IMR-90 (cell line): Measurements from ENCODE around the gene PLEKHG7. TPM values are rescaled to one million over a fixed set of nuclear protein-coding genes. Genes with fewer than 3 reads are reported as not detected.

Experiments used
- ATAC-seq: fragments of 200-7000 bp; cut with Tn5 transposase; 2 replicates; pipeline ENCODE4 v1.9.1; 2020; ENCODE audit warnings: low read depth, mild to moderate bottlenecking, moderate library complexity
- BruUV-seq: library from RNA; stranded (reverse); fragments of 400-500 nt; replicated peaks from 2 replicates; lab custom pipeline; 2021; lab: Mats Ljungman, UMichigan
- CTCF ChIA-PET: fragments of 300-600 bp; formaldehyde crosslinking; extraction: SDS; loops from one replicate; lab custom pipeline; 2021; ENCODE audit warnings: antibody characterized with exemption; lab: Yijun Ruan, JAX
- POLR2A ChIA-PET: fragments of 300-600 bp; sonication (Branson Sonifier 250); formaldehyde crosslinking; loops from one replicate; lab custom pipeline; 2022; ENCODE audit warnings: antibody characterized with exemption; ENCODE audit not compliant: unreplicated experiment; lab: Charles Lee
- DNase-seq: peaks from one replicate; pipeline ENCODE4 v3.0.0; 2013
- H2AFZ ChIP-seq: replicated peaks from 2 replicates; pipeline ENCODE3; 2013; ENCODE audit warnings: low read length, mild to moderate bottlenecking; ENCODE audit not compliant: poor library complexity
- H2AK5ac ChIP-seq: 2 replicates; pipeline ENCODE4 v1.6.1; 2013; ENCODE audit warnings: low read depth, low read length, inconsistent platforms
- H2AK9ac ChIP-seq: replicated peaks from 2 replicates; pipeline ENCODE3; 2013; ENCODE audit warnings: mild to moderate bottlenecking, low read depth, low read length, moderate library complexity; ENCODE audit not compliant: poor library complexity
- H2BK120ac ChIP-seq: 2 replicates; pipeline ENCODE4 v1.6.1; 2013; ENCODE audit warnings: low read depth, low read length, inconsistent platforms
- H2BK15ac ChIP-seq: 3 replicates; pipeline ENCODE4 v1.6.1; 2013; ENCODE audit warnings: low read depth, low read length, inconsistent platforms
- H2BK20ac ChIP-seq: 2 replicates; pipeline ENCODE4 v1.6.1; 2013; ENCODE audit warnings: low read depth, mild to moderate bottlenecking, inconsistent platforms, low read length, moderate library complexity
- H2BK5ac ChIP-seq: 2 replicates; pipeline ENCODE4 v1.6.1; 2013; ENCODE audit warnings: mild to moderate bottlenecking, low read depth, low read length, inconsistent platforms; ENCODE audit not compliant: poor library complexity, severe bottlenecking
- H3K14ac ChIP-seq: replicated peaks from 2 replicates; pipeline ENCODE4 v1.6.1; 2013; ENCODE audit warnings: low read depth, low read length, inconsistent platforms
- H3K18ac ChIP-seq: 2 replicates; pipeline ENCODE4 v1.6.1; 2013; ENCODE audit warnings: low read depth, low read length, control low read depth
- H3K23ac ChIP-seq: 2 replicates; pipeline ENCODE4 v1.6.1; 2013; ENCODE audit warnings: low read depth, low read length, inconsistent platforms
- H3K27ac ChIP-seq: 2 replicates; pipeline ENCODE4 v1.5.1; 2013; ENCODE audit warnings: mild to moderate bottlenecking, control low read depth, low read length; ENCODE audit not compliant: insufficient read depth
- H3K27me3 ChIP-seq: 2 replicates; pipeline ENCODE4 v1.6.1; 2013; ENCODE audit warnings: low read length; ENCODE audit not compliant: control insufficient read depth, insufficient read depth
- H3K36me3 ChIP-seq: 2 replicates; pipeline ENCODE4 v1.6.1; 2013; ENCODE audit warnings: low read length, mixed read lengths; ENCODE audit not compliant: control insufficient read depth, insufficient read depth
- H3K4ac ChIP-seq: 2 replicates; pipeline ENCODE4 v1.6.1; 2013; ENCODE audit warnings: low read depth, low read length, inconsistent platforms
- H3K4me1 ChIP-seq: 2 replicates; pipeline ENCODE4 v1.6.1; 2013; ENCODE audit warnings: low read length, mixed read lengths; ENCODE audit not compliant: control insufficient read depth, insufficient read depth
- H3K4me2 ChIP-seq: 2 replicates; pipeline ENCODE4 v1.6.1; 2013; ENCODE audit warnings: low read depth, mild to moderate bottlenecking, control low read depth, low read length, moderate library complexity
- H3K4me3 ChIP-seq: 2 replicates; pipeline ENCODE4 v1.5.1; 2013; ENCODE audit warnings: low read depth, mild to moderate bottlenecking, control low read depth, low read length, moderate library complexity; ENCODE audit not compliant: insufficient read depth
- H3K56ac ChIP-seq: 2 replicates; pipeline ENCODE4 v1.6.1; 2013; ENCODE audit warnings: low read length, inconsistent platforms; ENCODE audit not compliant: insufficient read depth; ENCODE audit errors: extremely low read depth
- H3K79me1 ChIP-seq, 2 experiments: 2 replicates each; pipeline ENCODE4 v1.6.1; 2013; ENCODE audit warnings: low read length in 2 of 2, inconsistent platforms in 1 of 2, low read depth in 1 of 2
- H3K9ac ChIP-seq: 2 replicates; pipeline ENCODE4 v1.6.1; 2013; ENCODE audit warnings: low read depth, low read length, control low read depth
- H3K9me1 ChIP-seq: 2 replicates; pipeline ENCODE4 v1.6.1; 2013; ENCODE audit warnings: low read length, inconsistent platforms; ENCODE audit not compliant: insufficient read depth
- H3K9me3 ChIP-seq: 2 replicates; pipeline ENCODE4 v1.6.1; 2013; ENCODE audit warnings: low read length; ENCODE audit not compliant: control insufficient read depth, insufficient read depth
- H4K20me1 ChIP-seq: 2 replicates; pipeline ENCODE4 v1.6.1; 2013; ENCODE audit warnings: low read length, inconsistent platforms; ENCODE audit not compliant: insufficient read depth
- H4K5ac ChIP-seq: 2 replicates; pipeline ENCODE4 v1.6.1; 2013; ENCODE audit warnings: mild to moderate bottlenecking, low read depth, low read length, control low read depth
- H4K8ac ChIP-seq, 2 experiments: 2 replicates each; pipeline ENCODE4 v1.6.1; 2013; ENCODE audit warnings: low read depth in 2 of 2, low read length in 2 of 2, control low read depth in 1 of 2, inconsistent platforms in 1 of 2
- H4K91ac ChIP-seq: 2 replicates; pipeline ENCODE4 v1.6.1; 2013; ENCODE audit warnings: low read depth, low read length, inconsistent platforms; ENCODE audit not compliant: insufficient read depth
- CHD1 ChIP-seq: IDR thresholded peaks from 2 replicates; pipeline ENCODE4 v1.6.1; 2012; ENCODE audit warnings: low read depth, low read length, improper control_type of control experiment
- MAFK ChIP-seq: IDR thresholded peaks from 2 replicates; pipeline ENCODE4 v1.6.1; 2012; ENCODE audit warnings: low read depth, low read length, improper control_type of control experiment
- NFE2L2 ChIP-seq: fragments of 150-350 bp; IDR thresholded peaks from 2 replicates; pipeline ENCODE4 v1.6.1; 2016; ENCODE audit warnings: low read depth, mild to moderate bottlenecking, low read length
- WGBS, 2 experiments: methylation state at CpG; one replicate each; pipeline versions ENCODE4 v1.1.5 to v1.1.7; 2013; ENCODE audit warnings: missing lambda C conversion rate in 2 of 2; ENCODE audit not compliant: insufficient read length in 1 of 2; ENCODE audit errors: extremely low coverage in 2 of 2; 5-methylcytosine and 5-hydroxymethylcytosine counted together
- dilution Hi-C: fragments of 300-500 bp; cut with HindIII; formaldehyde crosslinking; loops from one replicate; pipeline ENCODE4 v1.14.3; 2018; ENCODE audit warnings: low sequenced_read_pairs; ENCODE audit not compliant: unreplicated experiment
- in situ Hi-C: fragments of 300-500 bp; cut with MboI; formaldehyde crosslinking; loops from 3 replicates; pipeline ENCODE4 v1.14.3; 2019; ENCODE audit warnings: low sequenced_read_pairs, inconsistent platforms, mixed read lengths
- intact Hi-C: fragments of 100-400 bp; cut with micrococcal nuclease; formaldehyde crosslinking; loops from 2 replicates; pipeline ENCODE4 v1.10.0; 2022
- polyA plus RNA-seq, 3 experiments: library from polyadenylated mRNA; depleted of rRNA; stranded (reverse); fragments of >200 nt; gene quantifications; 2 replicates each; pipeline ENCODE4 v1.2.3, GENCODE V29; 2012; ENCODE audit warnings: low replicate concordance in 1 of 3
- total RNA-seq: library from RNA; depleted of rRNA; stranded (reverse); fragments of >200 nt; gene quantifications from 2 replicates; pipeline ENCODE4 v1.2.3, GENCODE V29; 2012

PLEKHG7 gene
- total and polyA plus RNA-seq, 2 of the 4 experiments (the other 2 are of a cell fraction) = not detected

DNA sequence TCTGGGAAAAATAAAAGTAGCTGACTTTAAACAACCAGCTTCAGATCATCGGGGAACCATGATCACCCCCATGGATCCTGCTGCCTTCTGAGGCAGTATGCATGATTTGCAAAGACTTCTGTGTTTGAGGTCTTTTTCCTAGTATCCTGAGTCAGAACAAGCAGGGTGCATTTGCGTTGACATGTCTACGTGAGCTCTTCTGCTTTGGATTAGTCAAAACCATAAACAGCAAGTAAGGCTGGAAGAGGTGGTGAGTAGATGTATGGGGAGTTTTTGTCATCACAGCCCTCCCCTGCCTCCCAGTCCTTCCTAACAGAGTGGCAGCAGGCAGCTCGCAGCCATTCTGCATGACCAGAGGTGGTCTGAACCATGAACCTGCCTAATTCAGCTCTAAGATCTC is 24.1 kb downstream of the PLEKHG7 start:
- Histone ChIP-seq H4K91ac (no peak overlapping the region), H2BK120ac (no peak overlapping the region), H3K9ac (no peak overlapping the region), H3K27ac (no peak overlapping the region), H3K27me3 (no peaks in the 10 kb centered on the region), H2AFZ (no peak overlapping the region), H3K9me3 (peaks cover 2% of the 10 kb centered on the region), H4K20me1 (no peaks in the 10 kb centered on the region), H3K4me3 (no peak overlapping the region), H2BK5ac (no peak overlapping the region), H4K8ac (no peak overlapping the region), H3K4ac (no peak overlapping the region), H3K4me2 (no peak overlapping the region), H3K56ac (no peak overlapping the region), H2BK15ac (no peak overlapping the region; the same call in 2 of the 3 replicates), H3K23ac (no peak overlapping the region), H3K9me1 (no peaks in the 10 kb centered on the region), H4K5ac (no peak overlapping the region), H3K79me1 (no peaks in the 10 kb centered on the region), H3K14ac (no peak overlapping the region), H3K36me3 (no peaks in the 10 kb centered on the region), H2AK5ac (peak overlapping the region; percentile 16; the same call in 1 of the 2 replicates), H3K4me1 (peaks cover 2% of the 10 kb centered on the region; the same call in 1 of the 2 replicates), H2BK20ac (no peak overlapping the region), H3K18ac (no peak overlapping the region), H2AK9ac (no peak overlapping the region)
- BruUV-seq = no TSS peak
- DNase-seq (peak; percentile 9), ATAC-seq (no peak)
- CTCF ChIA-PET = interaction anchor here (0.6 kb wide), 1 partner anchor 103 kb away, joined by 3 read pairs; no protein-coding TSS in a partner anchor
- WGBS, 2 experiments = no CpG with 5 or more reads among the region's 4 CpGs
- in situ Hi-C loops (no loop called here), intact Hi-C loops (no loop called here), dilution Hi-C loops (no loop called here)
- POLR2A ChIA-PET = no interaction called here
- TF ChIP-seq NFE2L2 (no peak), MAFK (no peak), CHD1 (no peak)
